DMS153 treated with DMSO at 0.1 percent for 48 hours (cell line): ENCODE measurements around the gene LAMB2.

Experiments
- DNase-seq: peaks from one replicate; lab custom pipeline; 2025; ENCODE audit not compliant: unreplicated experiment; lab: John Stamatoyannopoulos, UW

The LAMB2 gene

GRCh38 chr3:49161808-49162530 is 29.1 kb upstream of the LAMB2 start:
- no peak for DNase-seq

GRCh38 chr3:49161197-49161596 is 28.3 kb upstream of the LAMB2 start:
- no peak for DNase-seq

GRCh38 chr3:49158792-49159191 is 25.9 kb upstream of the LAMB2 start:
- DNase-seq = no peak

DNA sequence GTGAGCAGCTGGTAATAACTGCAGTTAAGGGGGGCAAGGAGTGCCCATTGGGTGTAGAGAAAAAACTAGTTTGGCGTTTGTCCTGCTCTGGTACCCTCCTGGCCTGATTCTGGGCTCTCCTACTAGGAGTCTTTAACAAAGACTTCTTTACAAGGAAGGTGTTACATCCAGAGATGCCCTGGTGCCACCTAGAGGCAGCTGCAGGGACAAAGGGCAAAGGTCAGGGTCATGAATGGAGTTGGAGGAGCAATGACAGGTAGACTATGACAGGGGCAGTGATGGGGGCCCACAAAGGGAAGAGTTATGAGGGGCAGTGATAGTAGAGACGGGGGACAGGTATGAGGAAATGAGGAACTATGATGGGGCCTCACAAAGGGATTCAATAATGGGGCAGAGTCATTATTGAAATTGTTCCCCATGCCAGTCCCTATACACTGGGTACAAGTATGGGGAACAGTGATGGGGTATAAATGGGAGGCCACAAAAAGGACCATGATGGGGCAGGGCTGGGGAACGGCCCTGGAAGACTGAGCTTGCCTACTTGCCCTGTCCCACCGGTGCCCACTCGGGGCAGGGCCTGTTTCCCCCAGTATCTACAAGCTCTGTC is 25.4 kb upstream of the LAMB2 start:
- DNase-seq = peak; percentile 3

GRCh38 chr3:49157289-49157688 is 24.4 kb upstream of the LAMB2 start:
- DNase-seq = no peak

DNA sequence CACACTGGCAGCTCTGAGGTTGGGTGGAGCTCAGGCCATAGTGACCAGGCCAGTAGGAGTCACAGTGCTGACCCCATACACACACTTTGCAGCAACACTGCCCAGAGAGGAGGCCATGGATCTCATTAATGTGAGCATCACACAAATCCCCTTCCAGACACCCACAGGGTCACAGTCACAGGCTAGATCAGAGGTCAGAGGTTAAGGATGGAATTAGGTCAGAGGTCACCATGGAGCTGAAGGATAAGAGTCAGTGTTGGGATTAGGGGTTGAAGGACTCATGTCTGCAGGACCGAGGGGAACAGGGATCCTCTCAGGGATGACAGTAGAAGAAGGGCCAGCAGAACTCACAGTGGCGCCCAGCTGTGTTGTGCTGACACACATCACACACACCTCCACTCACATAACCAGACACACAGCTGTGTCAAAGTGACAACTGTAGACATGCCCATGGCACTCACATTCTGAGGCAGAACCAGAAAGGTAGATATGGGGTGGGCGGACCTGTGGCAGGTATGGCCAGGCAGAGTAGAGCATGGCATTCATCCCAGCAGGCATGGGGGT is 20.6 kb upstream of the LAMB2 start:
- no peak for DNase-seq

DNA sequence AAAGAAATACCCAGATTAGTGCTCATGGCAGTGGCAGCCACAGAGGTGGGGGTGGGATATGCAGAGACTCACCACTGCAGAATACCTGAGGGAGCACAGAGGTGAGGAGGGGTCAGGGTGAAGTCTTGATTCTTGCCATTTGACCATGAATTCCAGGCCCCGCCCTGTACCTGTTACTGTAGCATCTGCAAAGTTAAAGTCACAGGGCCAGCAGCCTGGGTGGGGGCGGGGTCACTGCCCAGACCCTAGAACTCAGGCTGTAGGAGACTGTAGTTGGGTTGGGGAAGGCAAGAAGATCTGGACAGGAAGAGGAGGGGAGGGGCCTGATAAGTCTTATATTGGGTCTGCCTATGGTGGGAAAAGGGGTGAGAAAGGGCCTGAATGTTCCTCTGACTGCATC is 18.8 kb upstream of the LAMB2 start:
- DNase-seq = no peak

DNA sequence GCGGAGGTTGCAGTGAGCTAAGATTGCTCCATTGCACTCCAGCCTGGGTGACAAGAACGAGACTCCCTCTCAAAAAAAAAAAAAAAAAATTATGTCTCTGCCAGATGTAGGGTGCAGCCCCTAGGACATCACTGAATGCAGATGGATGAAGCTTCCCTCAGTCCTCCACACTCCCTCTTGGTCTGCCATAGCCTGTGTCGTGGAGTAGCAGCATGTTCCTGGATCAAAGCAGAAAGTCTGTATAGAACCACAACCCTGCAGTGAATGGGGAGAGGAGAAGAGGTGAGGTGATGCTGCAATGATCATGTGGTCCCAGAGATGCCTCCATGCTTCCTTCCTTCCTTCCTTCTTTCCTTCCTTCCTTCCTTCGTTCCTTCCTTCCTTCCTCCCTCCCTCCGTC is 15.3 kb upstream of the LAMB2 start:
- DNase-seq = no peak

DNA sequence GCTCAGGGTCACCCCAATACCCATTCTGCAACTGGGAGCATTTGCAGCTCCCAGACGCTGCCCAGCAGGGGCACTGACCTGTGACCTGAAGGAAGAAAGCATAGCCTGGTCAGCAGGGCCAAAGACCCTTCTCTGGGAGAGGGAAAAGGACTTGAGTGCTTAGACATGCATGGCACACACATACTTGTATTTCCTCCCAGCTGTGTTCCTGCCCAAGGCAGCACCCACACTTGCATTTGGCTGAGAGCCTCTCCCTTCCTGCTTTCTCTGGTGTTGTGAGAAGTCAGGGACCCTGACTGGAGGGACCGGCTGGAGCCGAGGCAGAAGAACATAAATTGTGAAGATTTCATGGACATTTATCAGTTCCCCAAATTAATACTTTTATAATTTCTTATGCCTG is 7.2 kb upstream of the LAMB2 start:
- DNase-seq = no peak

GRCh38 chr3:49135499-49135898 is 2.6 kb upstream of the LAMB2 start:
- DNase-seq = no peak

DNA sequence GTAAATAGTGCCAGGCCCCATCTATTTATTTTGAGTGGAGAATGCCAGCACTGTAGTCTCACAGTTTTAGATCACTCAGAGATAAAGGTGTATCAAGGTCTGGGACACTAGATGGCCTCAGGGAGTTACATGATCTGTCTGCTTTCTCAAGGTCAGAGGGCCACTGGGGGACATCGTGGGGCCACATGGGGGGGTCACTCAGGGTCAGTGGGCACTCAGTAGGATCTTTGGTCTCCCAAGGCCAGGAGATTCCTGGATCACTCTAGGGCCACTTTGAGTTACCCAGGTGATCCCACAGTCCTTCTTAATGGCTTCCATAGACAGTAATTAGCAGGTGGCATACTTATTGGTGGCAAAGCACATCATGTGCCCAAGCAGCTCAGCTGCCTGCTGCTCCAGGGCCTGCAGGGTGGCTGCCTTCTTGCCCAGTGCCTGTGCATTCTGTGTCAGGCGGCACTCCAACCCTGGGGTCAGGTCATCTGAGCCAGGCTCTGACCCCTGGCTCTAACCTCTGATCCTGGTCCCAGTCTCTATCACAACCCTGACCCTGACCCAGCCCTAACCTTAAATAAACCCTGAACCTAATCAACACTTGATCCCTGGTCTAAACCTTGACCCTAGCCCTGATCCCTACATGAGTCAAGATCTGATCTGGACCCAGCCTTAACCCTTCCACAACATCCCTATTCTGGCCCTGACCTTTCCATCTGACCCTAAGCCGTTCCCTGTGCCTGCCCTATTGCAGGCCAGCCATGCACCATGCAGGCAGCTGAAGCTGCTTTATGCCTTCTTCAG is 1.8 kb upstream of the LAMB2 start:
- no peak for DNase-seq

- DNase-seq = peak; percentile 9
Observed at GRCh38 chr3:49133226-49133951, 539 bp upstream of the LAMB2 start.

- DNase-seq = no peak
Observed at GRCh38 chr3:49132073-49132436, 795 bp downstream of the LAMB2 start.

- no peak for DNase-seq
Observed at GRCh38 chr3:49131576-49131975, 1.3 kb downstream of the LAMB2 start.

GRCh38 chr3:49131040-49131439 is 1.8 kb downstream of the LAMB2 start:
- no peak for DNase-seq

GRCh38 chr3:49124991-49125670 is 7.7 kb downstream of the LAMB2 start:
- no peak for DNase-seq

DNA sequence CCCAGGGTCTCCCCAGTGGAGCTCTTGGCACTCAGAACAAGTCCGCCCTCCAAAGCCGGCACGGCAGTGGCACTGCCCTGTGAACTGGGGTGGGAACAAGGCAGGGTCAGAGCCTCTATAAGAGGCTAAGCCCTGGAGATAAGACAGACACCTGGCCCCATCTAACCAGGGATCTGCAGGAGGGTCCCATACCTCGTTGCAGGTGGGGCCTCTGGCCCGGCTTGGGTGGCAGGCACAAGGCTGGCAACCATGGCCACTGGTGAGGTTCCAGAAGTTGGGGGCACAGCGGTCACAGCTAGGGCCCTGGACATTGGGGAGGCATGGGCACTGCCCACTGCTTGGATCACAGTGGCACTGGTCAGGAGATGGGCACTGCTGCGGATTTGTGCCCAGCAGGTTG is 8.6 kb downstream of the LAMB2 start:
- DNase-seq = no peak

- no peak for DNase-seq
Observed at GRCh38 chr3:49123687-49124086, 9.2 kb downstream of the LAMB2 start.

GRCh38 chr3:49122886-49123545 is 9.8 kb downstream of the LAMB2 start:
- DNase-seq = no peak

- no peak for DNase-seq
Observed at GRCh38 chr3:49122451-49122850, 10.4 kb downstream of the LAMB2 start.
